Measurements from ENCODE around the gene SRBD1.
"Not testable (repeated sequence)": the region's sequence is repeated elsewhere in the genome, so short reads cannot be mapped to it uniquely, and the experiment has no call there.

Gene SRBD1

DNA sequence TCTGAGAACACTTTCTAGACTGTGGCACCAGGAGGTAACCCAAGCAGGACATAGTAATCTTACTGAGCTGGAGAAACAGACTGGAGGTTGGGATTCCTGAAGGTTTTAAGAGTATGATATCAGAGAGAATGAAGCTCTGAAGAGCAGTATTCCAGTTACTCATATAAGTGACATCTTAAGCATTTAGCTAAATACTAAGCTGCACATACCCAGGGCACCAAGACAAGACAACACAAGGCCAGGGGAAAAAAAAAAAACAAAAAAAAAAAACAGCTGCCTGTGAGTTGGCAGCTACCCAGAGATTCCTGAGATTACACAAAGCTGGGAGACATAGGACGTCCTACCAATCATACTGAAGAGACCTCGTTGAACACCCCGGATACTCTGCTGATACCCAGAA, 175.8 kb downstream of the SRBD1 start:
- H3K4me1 ChIP-seq (ENCODE audit: low read length): no peaks in the 10 kb centered on the region
- no peak overlapping the region for H3K9ac ChIP-seq (ENCODE audit: low read length)
- H3K9me3 ChIP-seq (ENCODE audit: insufficient read depth, low read length): no peaks in the 10 kb centered on the region
- no peaks in the 10 kb centered on the region for H3K27me3 ChIP-seq (ENCODE audit: low read depth, low read length)
- H3K36me3 ChIP-seq (replicated peaks; ENCODE audit: low read depth, low read length): no peaks in the 10 kb centered on the region
- H3K79me2 ChIP-seq (ENCODE audit: low read length): no peaks in the 10 kb centered on the region
- H3K27ac ChIP-seq (ENCODE audit: low read length): no peak overlapping the region
- no peak overlapping the region for H2AFZ ChIP-seq (ENCODE audit: low read depth, low read length)
- H3K4me3 ChIP-seq (ENCODE audit: low read length): no peak overlapping the region
- TF ChIP-seq CTCF (IDR thresholded peaks at IDR 0.05; ENCODE audit: low read depth, low read length) (no peak), EZH2phosphoT487 (IDR thresholded peaks at IDR 0.05; ENCODE audit: low read depth) (no peak)
- no peaks in the 10 kb centered on the region for H4K20me1 ChIP-seq (ENCODE audit: insufficient read depth, low read length)
- H3K4me2 ChIP-seq (ENCODE audit: low read length): no peak overlapping the region

GRCh38 chr2:45433363-45433762, 177.7 kb downstream of the SRBD1 start:
- Histone ChIP-seq H2AFZ (ENCODE audit: low read depth, low read length) (no peak overlapping the region), H3K9ac (ENCODE audit: low read length) (no peak overlapping the region), H3K4me1 (ENCODE audit: low read length) (no peaks in the 10 kb centered on the region), H3K36me3 (replicated peaks; ENCODE audit: low read depth, low read length) (no peaks in the 10 kb centered on the region), H3K27ac (ENCODE audit: low read length) (no peak overlapping the region), H3K9me3 (ENCODE audit: insufficient read depth, low read length) (no peaks in the 10 kb centered on the region), H4K20me1 (ENCODE audit: insufficient read depth, low read length) (no peaks in the 10 kb centered on the region), H3K27me3 (ENCODE audit: low read depth, low read length) (no peaks in the 10 kb centered on the region), H3K79me2 (ENCODE audit: low read length) (no peaks in the 10 kb centered on the region), H3K4me2 (ENCODE audit: low read length) (no peak overlapping the region), H3K4me3 (ENCODE audit: low read length) (no peak overlapping the region)
- TF ChIP-seq EZH2phosphoT487 (IDR thresholded peaks at IDR 0.05; ENCODE audit: low read depth): no peak
- no peak for TF ChIP-seq CTCF (IDR thresholded peaks at IDR 0.05; ENCODE audit: low read depth, low read length)

DNA sequence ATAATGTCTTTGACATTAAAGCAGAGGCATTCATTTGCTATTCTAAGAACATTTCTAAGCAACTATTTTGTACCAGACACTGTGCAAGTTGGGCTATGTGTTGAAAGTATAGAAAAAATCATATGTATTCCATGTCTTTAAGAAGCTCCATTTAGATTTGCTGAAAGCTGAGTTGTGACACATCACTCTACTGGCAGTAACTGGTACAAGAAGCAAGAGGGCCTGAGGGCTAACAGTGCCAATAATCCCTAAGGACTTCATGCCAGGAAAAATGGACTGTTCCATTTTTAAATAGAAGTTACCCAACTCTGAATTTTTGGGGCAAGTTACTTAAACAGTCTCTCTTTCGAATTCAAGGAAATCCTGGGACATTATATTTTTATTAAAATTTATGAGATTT, 178.7 kb downstream of the SRBD1 start:
- Histone ChIP-seq H3K4me1 (ENCODE audit: low read length) (no peaks in the 10 kb centered on the region), H4K20me1 (ENCODE audit: insufficient read depth, low read length) (no peaks in the 10 kb centered on the region), H3K27ac (ENCODE audit: low read length) (no peak overlapping the region), H2AFZ (ENCODE audit: low read depth, low read length) (no peak overlapping the region), H3K79me2 (ENCODE audit: low read length) (no peaks in the 10 kb centered on the region), H3K9ac (ENCODE audit: low read length) (no peak overlapping the region), H3K4me2 (ENCODE audit: low read length) (no peak overlapping the region), H3K27me3 (ENCODE audit: low read depth, low read length) (no peaks in the 10 kb centered on the region), H3K4me3 (ENCODE audit: low read length) (no peak overlapping the region), H3K36me3 (replicated peaks; ENCODE audit: low read depth, low read length) (no peaks in the 10 kb centered on the region), H3K9me3 (ENCODE audit: insufficient read depth, low read length) (no peaks in the 10 kb centered on the region)
- no peak for TF ChIP-seq EZH2phosphoT487 (IDR thresholded peaks at IDR 0.05; ENCODE audit: low read depth)
- TF ChIP-seq CTCF (IDR thresholded peaks at IDR 0.05; ENCODE audit: low read depth, low read length): no peak

DNA sequence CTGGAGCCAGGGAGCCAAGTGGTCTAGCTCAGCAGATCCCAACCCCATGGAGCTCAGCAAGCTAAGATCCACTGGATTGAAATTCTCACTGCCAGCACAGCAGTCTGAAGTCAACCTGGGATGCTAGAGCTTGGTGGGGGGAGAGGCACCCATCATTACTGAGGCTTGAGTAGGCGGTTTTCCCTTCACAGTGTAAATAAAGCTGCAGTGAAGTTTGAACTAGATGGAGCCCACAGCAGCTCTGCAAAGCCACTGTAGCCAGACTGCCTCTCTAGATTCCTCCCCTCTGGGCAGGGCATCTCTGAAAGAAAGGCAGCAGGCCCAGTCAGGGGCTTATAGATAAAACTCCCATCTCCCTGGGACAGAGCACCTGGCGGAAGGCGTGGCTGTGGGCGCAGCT, 185.0 kb downstream of the SRBD1 start:
- not testable (repeated sequence) for H3K4me3 ChIP-seq (ENCODE audit: low read length); H3K4me1 ChIP-seq (ENCODE audit: low read length); H3K79me2 ChIP-seq (ENCODE audit: low read length); H3K36me3 ChIP-seq (replicated peaks; ENCODE audit: low read depth, low read length); H4K20me1 ChIP-seq (ENCODE audit: insufficient read depth, low read length); H3K4me2 ChIP-seq (ENCODE audit: low read length); H3K27me3 ChIP-seq (ENCODE audit: low read depth, low read length); H3K9me3 ChIP-seq (ENCODE audit: insufficient read depth, low read length); H3K9ac ChIP-seq (ENCODE audit: low read length); H3K27ac ChIP-seq (ENCODE audit: low read length); H2AFZ ChIP-seq (ENCODE audit: low read depth, low read length)

DNA sequence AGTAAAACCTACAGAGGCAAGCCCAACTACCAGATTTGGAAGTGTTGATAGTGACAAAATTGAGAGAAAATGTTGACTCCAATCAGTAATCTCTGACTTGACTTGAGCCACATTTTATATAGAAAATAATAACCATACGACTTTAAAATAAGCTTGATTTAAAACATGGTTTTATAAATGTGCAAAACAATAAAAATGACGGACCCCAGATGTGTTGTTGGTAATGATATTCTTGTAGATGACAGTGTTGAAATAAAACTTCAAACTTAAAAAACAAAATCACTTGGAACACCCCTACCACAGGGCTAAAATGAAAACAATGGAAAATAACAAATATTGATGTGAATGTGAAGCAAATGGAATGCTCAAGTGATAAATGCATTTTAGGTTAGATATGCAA, 188.1 kb downstream of the SRBD1 start:
- H4K20me1 ChIP-seq (ENCODE audit: insufficient read depth, low read length): no peaks in the 10 kb centered on the region
- H3K4me3 ChIP-seq (ENCODE audit: low read length): no peak overlapping the region
- H3K27ac ChIP-seq (ENCODE audit: low read length): no peak overlapping the region
- no peaks in the 10 kb centered on the region for H3K9me3 ChIP-seq (ENCODE audit: insufficient read depth, low read length)
- no peak overlapping the region for H3K4me2 ChIP-seq (ENCODE audit: low read length)
- H3K79me2 ChIP-seq (ENCODE audit: low read length): no peaks in the 10 kb centered on the region
- TF ChIP-seq EZH2phosphoT487 (IDR thresholded peaks at IDR 0.05; ENCODE audit: low read depth) (no peak), CTCF (IDR thresholded peaks at IDR 0.05; ENCODE audit: low read depth, low read length) (no peak)
- no peaks in the 10 kb centered on the region for H3K27me3 ChIP-seq (ENCODE audit: low read depth, low read length)
- H2AFZ ChIP-seq (ENCODE audit: low read depth, low read length): no peak overlapping the region
- no peaks in the 10 kb centered on the region for H3K4me1 ChIP-seq (ENCODE audit: low read length)
- no peak overlapping the region for H3K9ac ChIP-seq (ENCODE audit: low read length)
- no peaks in the 10 kb centered on the region for H3K36me3 ChIP-seq (replicated peaks; ENCODE audit: low read depth, low read length)

Measured in OCI-LY3 (cell line).